Measurements from ENCODE around the gene COG8.

DNA sequence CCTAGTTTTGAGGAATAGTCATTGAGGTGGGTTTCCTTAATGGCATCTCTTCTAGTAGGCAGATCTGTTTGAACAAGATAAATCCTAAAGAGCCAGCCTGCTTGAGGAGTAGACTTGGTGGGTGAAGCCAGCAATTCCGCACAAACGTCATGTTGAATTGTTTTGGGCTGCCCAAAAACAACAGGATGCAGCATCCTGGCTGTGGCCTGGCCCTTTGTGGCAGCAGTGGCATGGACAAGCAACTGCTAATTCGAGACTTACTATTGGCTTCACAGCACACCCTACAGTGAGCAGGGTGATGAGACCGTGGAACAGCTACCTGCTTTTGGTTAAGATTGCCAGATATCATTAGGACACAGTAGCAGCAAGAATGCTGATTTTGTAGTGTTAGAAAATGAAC lies 37.5 kb downstream of the COG8 start:
- no peak for TF ChIP-seq POLR2A (IDR thresholded peaks at IDR 0.05; ENCODE audit: low read length)
- TF ChIP-seq GATA1 (IDR thresholded peaks at IDR 0.05; ENCODE audit: low read depth, low read length), result no peak

All from erythroblast (primary cell).